Measurements from ENCODE around the gene OR6C68.

DNA sequence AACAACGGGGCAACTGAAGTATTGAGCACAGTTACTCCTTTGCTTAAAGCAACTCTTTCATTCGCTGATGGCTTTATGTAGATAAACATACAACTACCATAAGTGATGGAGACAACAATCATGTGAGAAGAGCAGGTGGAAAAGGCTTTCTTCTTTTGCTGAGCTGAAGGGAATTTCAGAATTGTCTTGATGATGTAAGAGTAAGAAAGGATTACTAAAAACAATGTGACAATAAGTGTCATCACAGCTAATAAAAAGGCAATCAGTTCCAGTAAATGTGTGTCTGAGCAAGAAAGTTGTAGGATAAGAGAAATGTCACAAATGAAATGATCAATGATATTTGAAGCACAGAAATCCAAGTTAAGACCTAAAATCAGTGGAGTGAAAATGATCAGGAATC lies 22.9 kb upstream of the OR6C68 start:
- TF ChIP-seq, protein P1, sequence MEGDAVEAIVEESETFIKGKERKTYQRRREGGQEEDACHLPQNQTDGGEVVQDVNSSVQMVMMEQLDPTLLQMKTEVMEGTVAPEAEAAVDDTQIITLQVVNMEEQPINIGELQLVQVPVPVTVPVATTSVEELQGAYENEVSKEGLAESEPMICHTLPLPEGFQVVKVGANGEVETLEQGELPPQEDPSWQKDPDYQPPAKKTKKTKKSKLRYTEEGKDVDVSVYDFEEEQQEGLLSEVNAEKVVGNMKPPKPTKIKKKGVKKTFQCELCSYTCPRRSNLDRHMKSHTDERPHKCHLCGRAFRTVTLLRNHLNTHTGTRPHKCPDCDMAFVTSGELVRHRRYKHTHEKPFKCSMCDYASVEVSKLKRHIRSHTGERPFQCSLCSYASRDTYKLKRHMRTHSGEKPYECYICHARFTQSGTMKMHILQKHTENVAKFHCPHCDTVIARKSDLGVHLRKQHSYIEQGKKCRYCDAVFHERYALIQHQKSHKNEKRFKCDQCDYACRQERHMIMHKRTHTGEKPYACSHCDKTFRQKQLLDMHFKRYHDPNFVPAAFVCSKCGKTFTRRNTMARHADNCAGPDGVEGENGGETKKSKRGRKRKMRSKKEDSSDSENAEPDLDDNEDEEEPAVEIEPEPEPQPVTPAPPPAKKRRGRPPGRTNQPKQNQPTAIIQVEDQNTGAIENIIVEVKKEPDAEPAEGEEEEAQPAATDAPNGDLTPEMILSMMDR (IDR thresholded peaks at IDR 0.05; ENCODE audit: low read depth, low read length) = no peak
- no peak for TF ChIP-seq EZH2phosphoT487 (IDR thresholded peaks at IDR 0.05; ENCODE audit: low read depth)

Data from OCI-LY3 (cell line).